ENCODE results near the gene USH2A.

USH2A gene

GRCh38 chr1:216293683-216294082 lies 129.6 kb downstream of the USH2A start:
- DNase-seq (ENCODE audit: extremely low spot score) = no peak

GRCh38 chr1:216290074-216290473 lies 133.2 kb downstream of the USH2A start:
- ChIA-PET POLR2A (no interaction called here), CTCF (interaction anchor here (1.0 kb wide), 1 partner anchor 20 kb away, joined by 3 read pairs; no protein-coding TSS in a partner anchor)
- TF ChIP-seq CTCF (IDR thresholded peaks at IDR 0.05; ENCODE audit: control extremely low read depth, extremely low read depth, low read depth, missing control alignments) = no peak
- DNase-seq (ENCODE audit: extremely low spot score) = no peak

More at GRCh38 chr1:216293683-216294082, 129.6 kb downstream of the USH2A start:
- no peak for TF ChIP-seq CTCF (IDR thresholded peaks at IDR 0.05; ENCODE audit: control extremely low read depth, extremely low read depth, low read depth, missing control alignments)
- ChIA-PET CTCF (no interaction called here), POLR2A (no interaction called here)

GRCh38 chr1:216285052-216285451 lies 138.2 kb downstream of the USH2A start:
- ChIA-PET POLR2A (no interaction called here), CTCF (no interaction called here)
- TF ChIP-seq CTCF (IDR thresholded peaks at IDR 0.05; ENCODE audit: control extremely low read depth, extremely low read depth, low read depth, missing control alignments) = no peak
- DNase-seq (ENCODE audit: extremely low spot score) = no peak

GRCh38 chr1:216281757-216282156 lies 141.5 kb downstream of the USH2A start:
- ChIA-PET CTCF (no interaction called here), POLR2A (no interaction called here)
- no peak for TF ChIP-seq CTCF (IDR thresholded peaks at IDR 0.05; ENCODE audit: control extremely low read depth, extremely low read depth, low read depth, missing control alignments)
- no peak for DNase-seq (ENCODE audit: extremely low spot score)

- DNase-seq (ENCODE audit: extremely low spot score) = no peak
- CTCF ChIA-PET = interaction anchor here (1.3 to 1.6 kb wide), 2 partner anchors 8 to 49 kb away, joined by 3 read pairs; no protein-coding TSS in a partner anchor
- TF ChIP-seq CTCF (IDR thresholded peaks at IDR 0.05; ENCODE audit: control extremely low read depth, extremely low read depth, low read depth, missing control alignments) = no peak
- POLR2A ChIA-PET = no interaction called here
These were observed 153.0 kb downstream of the USH2A start for GRCh38 chr1:216270086-216270773.

GRCh38 chr1:216261631-216262030 lies 161.6 kb downstream of the USH2A start:
- CTCF ChIA-PET = no interaction called here

More at GRCh38 chr1:216261631-216262030, 161.6 kb downstream of the USH2A start:
- POLR2A ChIA-PET = no interaction called here
- no peak for TF ChIP-seq CTCF (IDR thresholded peaks at IDR 0.05; ENCODE audit: control extremely low read depth, extremely low read depth, low read depth, missing control alignments)
- no peak for DNase-seq (ENCODE audit: extremely low spot score)
